Measurements from ENCODE around the gene RXFP3.

- TF ChIP-seq, protein P1, sequence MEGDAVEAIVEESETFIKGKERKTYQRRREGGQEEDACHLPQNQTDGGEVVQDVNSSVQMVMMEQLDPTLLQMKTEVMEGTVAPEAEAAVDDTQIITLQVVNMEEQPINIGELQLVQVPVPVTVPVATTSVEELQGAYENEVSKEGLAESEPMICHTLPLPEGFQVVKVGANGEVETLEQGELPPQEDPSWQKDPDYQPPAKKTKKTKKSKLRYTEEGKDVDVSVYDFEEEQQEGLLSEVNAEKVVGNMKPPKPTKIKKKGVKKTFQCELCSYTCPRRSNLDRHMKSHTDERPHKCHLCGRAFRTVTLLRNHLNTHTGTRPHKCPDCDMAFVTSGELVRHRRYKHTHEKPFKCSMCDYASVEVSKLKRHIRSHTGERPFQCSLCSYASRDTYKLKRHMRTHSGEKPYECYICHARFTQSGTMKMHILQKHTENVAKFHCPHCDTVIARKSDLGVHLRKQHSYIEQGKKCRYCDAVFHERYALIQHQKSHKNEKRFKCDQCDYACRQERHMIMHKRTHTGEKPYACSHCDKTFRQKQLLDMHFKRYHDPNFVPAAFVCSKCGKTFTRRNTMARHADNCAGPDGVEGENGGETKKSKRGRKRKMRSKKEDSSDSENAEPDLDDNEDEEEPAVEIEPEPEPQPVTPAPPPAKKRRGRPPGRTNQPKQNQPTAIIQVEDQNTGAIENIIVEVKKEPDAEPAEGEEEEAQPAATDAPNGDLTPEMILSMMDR (optimal IDR thresholded peaks at IDR 0.05 in 1 of 3, IDR thresholded peaks at IDR 0.05 in 1 of 3, conservative IDR thresholded peaks at IDR 0.05 in 1 of 3; ENCODE audit: extremely low read depth in 1 of 3, insufficient read depth in 2 of 3, low read length in 3 of 3), result no peak
- no peak for TF ChIP-seq EZH2 (IDR thresholded peaks at IDR 0.05; ENCODE audit: low read length)
These were observed 3.5 kb downstream of the RXFP3 start for GRCh38 chr5:33939556-33940262.

Measured in keratinocyte (primary cell).